Fibroblast of villous mesenchyme (primary cell): ENCODE measurements around the gene SMAD6. TPM values are rescaled to one million over a fixed set of nuclear protein-coding genes. Genes with fewer than 3 reads are reported as not detected.
A peak's percentile ranks its signal among the peaks of the same experiment; 100 is the strongest.

ENCODE experiments used
- DNase-seq: peaks from one replicate; pipeline ENCODE4 v3.0.0-alpha.2; 2010; ENCODE audit warnings: low read depth
- H3K4me3 ChIP-seq: 2 replicates; pipeline ENCODE4 v1.5.1; 2011; ENCODE audit warnings: low read depth, mild to moderate bottlenecking, low read length
- total RNA-seq: library from RNA; depleted of rRNA; stranded (reverse); fragments of >200 nt; gene quantifications from 2 replicates; pipeline ENCODE4 v1.2.3, GENCODE V29; 2012
- TF ChIP-seq, protein P1 (sequence below): IDR thresholded peaks from 2 replicates; pipeline ENCODE4 v1.5.1; 2012; ENCODE audit warnings: low read depth, mild to moderate bottlenecking, low read length; ENCODE audit not compliant: insufficient read depth

SMAD6 gene
- total RNA-seq, 1 donor, result 3.0 TPM

DNA sequence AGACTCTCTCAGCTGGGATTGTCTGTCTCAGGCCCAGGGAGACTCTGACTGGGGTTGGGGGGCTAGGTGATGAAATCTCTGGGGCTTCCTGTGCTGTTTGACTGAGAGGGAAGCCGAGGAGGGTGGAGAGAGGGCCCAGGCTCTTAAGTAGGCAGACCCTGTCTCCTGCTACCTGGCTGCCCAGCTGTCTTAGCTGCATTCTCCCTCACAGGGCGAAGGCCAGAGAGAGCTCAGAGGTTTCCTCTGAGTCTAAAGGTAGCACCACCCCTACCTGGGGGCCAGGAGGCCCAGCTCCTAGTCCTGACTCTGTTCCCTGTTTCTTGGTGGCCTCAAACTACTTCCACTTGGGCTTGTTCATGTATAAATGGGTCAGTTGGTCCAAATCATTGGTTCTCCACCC lies 24.4 kb downstream of the SMAD6 start:
- no peak overlapping the region for H3K4me3 ChIP-seq
- TF ChIP-seq, protein P1, sequence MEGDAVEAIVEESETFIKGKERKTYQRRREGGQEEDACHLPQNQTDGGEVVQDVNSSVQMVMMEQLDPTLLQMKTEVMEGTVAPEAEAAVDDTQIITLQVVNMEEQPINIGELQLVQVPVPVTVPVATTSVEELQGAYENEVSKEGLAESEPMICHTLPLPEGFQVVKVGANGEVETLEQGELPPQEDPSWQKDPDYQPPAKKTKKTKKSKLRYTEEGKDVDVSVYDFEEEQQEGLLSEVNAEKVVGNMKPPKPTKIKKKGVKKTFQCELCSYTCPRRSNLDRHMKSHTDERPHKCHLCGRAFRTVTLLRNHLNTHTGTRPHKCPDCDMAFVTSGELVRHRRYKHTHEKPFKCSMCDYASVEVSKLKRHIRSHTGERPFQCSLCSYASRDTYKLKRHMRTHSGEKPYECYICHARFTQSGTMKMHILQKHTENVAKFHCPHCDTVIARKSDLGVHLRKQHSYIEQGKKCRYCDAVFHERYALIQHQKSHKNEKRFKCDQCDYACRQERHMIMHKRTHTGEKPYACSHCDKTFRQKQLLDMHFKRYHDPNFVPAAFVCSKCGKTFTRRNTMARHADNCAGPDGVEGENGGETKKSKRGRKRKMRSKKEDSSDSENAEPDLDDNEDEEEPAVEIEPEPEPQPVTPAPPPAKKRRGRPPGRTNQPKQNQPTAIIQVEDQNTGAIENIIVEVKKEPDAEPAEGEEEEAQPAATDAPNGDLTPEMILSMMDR, result no peak
- no peak for DNase-seq

DNA sequence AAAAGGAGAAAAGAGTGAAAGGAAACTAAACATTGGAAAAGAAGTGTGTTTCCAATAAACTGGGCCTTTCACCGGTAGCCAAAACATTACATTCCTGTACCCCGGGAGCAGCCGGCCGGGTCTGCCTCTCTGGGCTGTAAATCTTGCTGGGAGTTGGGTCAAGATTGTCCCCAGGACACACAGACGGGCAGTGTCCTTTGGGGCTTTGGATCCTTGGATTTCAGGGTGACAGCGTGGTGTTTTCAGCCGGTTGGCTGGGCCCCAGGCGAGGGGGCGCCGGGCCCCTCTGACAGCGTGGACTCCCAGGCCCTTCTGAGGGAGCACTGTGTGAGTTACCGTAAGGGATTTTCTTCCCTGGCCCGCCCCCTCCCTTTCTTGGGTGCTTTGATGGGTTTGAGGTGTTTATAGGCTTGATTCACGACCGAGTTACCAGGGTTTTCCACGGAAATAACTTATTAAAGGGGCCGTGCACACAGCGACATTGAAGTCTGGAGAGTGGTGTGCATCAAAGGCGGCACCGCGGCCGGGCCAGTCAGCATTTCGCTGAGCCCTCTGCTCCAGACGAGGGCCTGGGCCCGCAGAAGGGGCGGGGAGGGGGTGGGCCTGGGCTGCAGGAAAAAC lies 27.4 kb downstream of the SMAD6 start:
- peak; percentile 85 for DNase-seq
- TF ChIP-seq, protein P1, result no peak
- peak overlapping the region; percentile 27 for H3K4me3 ChIP-seq

DNA sequence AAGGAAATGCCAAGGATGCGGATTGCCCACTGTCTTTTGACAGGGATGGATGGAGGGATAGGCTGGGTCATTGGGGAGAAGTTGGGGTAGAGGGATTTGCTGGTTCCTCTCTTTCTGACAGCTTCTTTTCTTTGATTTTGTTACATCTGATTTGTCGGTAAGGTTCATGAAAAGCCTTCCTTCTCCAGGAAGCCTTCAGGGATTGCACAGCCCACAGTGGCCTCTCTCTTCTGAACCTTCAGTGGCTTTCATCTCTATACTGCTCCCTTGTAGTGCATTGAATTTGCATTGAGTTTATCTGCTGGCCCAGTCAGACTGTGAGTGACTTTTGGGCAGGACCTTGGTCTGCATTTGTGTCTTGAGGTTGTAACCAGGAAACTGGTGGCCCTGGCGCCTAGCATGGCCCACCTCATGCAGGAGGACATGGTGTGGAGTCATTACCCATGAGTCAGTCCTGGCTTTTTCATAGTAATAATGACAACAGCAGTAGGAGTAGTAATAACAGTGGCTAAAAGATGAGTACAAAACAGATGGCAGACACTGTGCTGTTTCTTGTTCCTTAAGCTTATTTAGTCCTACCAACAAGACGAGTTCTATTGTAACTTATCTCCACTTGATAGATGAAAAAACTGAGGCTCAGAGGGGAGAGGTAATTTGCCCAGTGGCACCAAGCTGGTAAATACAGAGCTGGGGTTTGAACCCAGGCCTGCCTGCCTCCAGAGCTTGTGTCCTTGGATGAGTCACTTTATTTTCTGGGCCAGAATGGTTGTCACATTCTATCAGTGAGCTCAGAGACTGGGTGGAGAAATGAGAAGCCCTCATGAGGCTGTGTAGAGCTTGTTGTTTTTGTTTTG lies 28.4 kb downstream of the SMAD6 start:
- DNase-seq, result peak; percentile 41
- H3K4me3 ChIP-seq, result no peak overlapping the region
- TF ChIP-seq, protein P1, result no peak

DNA sequence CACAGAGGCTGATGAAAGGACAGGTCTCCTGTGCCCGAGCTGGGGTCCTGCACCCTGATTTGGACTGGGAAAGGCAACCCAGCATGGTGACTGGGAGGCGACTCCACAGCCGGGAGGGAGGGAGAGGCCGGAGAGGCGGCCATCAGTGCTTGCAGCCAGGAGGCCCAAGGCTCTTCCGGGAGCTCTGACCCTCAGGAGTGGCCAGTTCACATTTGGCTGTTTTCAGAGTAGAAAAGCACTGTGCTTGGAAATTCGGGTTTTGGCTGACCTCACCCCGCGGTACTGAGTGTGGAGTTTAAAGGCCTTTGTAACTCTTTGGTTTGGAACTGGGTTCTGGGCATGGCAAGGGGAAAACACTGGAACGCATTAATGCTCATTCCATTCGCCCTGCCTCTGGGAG lies 31.9 kb downstream of the SMAD6 start:
- DNase-seq, result no peak
- H3K4me3 ChIP-seq, result no peak overlapping the region
- TF ChIP-seq, protein P1, result no peak

DNA sequence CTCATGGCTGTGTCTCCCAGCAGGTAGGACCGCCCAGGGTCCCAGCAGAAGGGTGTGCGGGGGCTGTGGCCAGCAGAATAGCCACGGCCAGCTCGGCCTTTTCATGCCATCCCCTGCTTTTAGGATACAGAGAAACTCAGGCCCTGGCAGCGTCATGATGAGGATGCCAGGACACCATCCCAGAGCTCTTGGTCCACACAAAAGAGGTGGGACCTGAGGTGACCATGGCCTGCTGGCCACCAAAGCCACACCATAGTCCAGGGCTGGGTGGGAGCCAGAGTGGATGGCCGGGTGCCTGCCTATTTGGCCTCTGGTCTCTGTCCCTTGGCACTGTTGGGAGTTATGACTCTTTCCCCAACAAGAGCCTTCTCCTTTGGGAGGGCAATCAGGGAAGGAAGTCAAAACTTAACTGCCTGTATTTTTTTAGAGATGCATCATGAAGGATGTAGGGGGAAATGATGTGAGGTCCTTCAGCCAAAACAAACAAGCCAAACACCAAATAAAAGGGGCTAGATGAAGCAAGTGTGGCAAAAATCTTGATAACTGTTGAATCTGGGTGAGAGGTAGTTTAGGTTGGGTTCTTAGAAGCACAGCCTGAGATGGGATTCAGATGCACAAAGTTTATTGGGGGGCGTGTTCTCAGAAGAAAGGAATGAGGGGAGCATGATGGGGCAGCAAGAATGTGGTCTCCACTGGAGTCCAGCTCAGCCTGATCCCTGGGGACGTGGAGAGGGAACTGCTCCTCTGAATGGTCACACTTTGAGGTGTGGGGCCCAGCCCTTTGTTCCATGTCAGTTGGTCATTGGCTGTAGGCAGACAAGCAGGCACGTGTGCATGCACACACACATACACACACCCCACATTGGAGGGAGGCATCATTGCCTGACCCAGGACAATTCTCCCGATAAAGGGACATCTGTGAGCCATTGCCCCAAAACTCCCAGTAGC lies 33.2 kb downstream of the SMAD6 start:
- no peak overlapping the region for H3K4me3 ChIP-seq
- TF ChIP-seq, protein P1, result no peak
- DNase-seq, result no peak

DNA sequence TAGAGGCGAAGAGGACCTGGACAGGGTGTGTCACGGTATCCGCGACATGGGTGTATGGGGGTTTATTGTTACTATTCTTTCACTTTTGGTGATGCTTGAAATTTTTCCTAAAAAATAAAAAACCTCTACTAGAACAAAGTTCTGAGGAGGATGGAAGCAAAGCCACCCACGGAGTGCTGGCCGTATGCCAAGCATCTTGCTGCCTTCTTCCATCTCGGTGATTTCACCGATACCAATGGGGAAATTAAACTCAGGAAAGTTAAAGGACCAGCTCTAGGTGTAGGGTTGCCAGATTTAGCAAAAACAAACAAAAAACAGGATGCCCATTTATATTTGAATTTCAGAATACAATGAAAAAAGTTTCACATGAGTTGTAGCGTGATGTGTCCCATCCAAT lies 33.9 kb downstream of the SMAD6 start:
- DNase-seq, result no peak
- TF ChIP-seq, protein P1, result no peak
- H3K4me3 ChIP-seq, result no peak overlapping the region
